H9 (cell line): ENCODE data around the gene MAJIN. TPM values are rescaled to one million over a fixed set of nuclear protein-coding genes. Genes with fewer than 3 reads are reported as not detected.

Source experiments
- DNase-seq: peaks from one replicate; pipeline ENCODE4 v3.0.0-alpha.2; 2017
- H2AFZ ChIP-seq: one replicate; pipeline ENCODE4 v1.6.1; 2013; ENCODE audit warnings: mild to moderate bottlenecking, low read length, control low read depth, moderate library complexity
- H2AK5ac ChIP-seq: 2 replicates; pipeline ENCODE4 v1.6.1; 2013; ENCODE audit warnings: low read length, control low read depth, mixed read lengths; ENCODE audit not compliant: insufficient read length
- H2BK120ac ChIP-seq: one replicate; pipeline ENCODE4 v1.6.1; 2013; ENCODE audit warnings: low read depth, mild to moderate bottlenecking, low read length, control low read depth, inconsistent platforms; ENCODE audit not compliant: poor library complexity, severe bottlenecking
- H2BK12ac ChIP-seq: 2 replicates; pipeline ENCODE4 v1.6.1; 2013; ENCODE audit warnings: low read length, control low read depth, mixed read lengths, low read depth; ENCODE audit not compliant: insufficient read length
- H2BK15ac ChIP-seq: 2 replicates; pipeline ENCODE4 v1.6.1; 2013; ENCODE audit warnings: low read depth, low read length, control low read depth
- H2BK20ac ChIP-seq: one replicate; pipeline ENCODE4 v1.6.1; 2013; ENCODE audit warnings: low read depth, mild to moderate bottlenecking, low read length, control low read depth, inconsistent platforms; ENCODE audit not compliant: poor library complexity, severe bottlenecking
- H2BK5ac ChIP-seq: 2 replicates; pipeline ENCODE4 v1.6.1; 2013; ENCODE audit warnings: low read length, control low read depth, mixed read lengths; ENCODE audit not compliant: insufficient read length
- H3K14ac ChIP-seq: 2 replicates; pipeline ENCODE4 v1.6.1; 2013; ENCODE audit warnings: low read length, control low read depth; ENCODE audit not compliant: insufficient read depth
- H3K18ac ChIP-seq: 2 replicates; pipeline ENCODE4 v1.6.1; 2013; ENCODE audit warnings: low read depth, mild to moderate bottlenecking, mixed read lengths, low read length, control low read depth; ENCODE audit not compliant: insufficient read length
- H3K23ac ChIP-seq: 2 replicates; pipeline ENCODE4 v1.6.1; 2013; ENCODE audit warnings: low read length, control low read depth, mixed read lengths, low read depth; ENCODE audit not compliant: insufficient read length
- H3K23me2 ChIP-seq: 2 replicates; pipeline ENCODE4 v1.6.1; 2013; ENCODE audit warnings: low read depth, mild to moderate bottlenecking, mixed read lengths, low read length, control low read depth; ENCODE audit not compliant: insufficient read length, poor library complexity, severe bottlenecking
- H3K27ac ChIP-seq: 2 replicates; pipeline ENCODE4 v1.5.1; 2013; ENCODE audit warnings: low read length, control low read depth, mixed read lengths, low read depth; ENCODE audit not compliant: insufficient read length
- H3K27me3 ChIP-seq: 2 replicates; pipeline ENCODE4 v1.6.1; 2013; ENCODE audit warnings: low read length, control low read depth, inconsistent platforms; ENCODE audit not compliant: insufficient read depth
- H3K4ac ChIP-seq: 2 replicates; pipeline ENCODE4 v1.6.1; 2013; ENCODE audit warnings: low read depth, mild to moderate bottlenecking, control low read depth, inconsistent platforms, low read length, moderate library complexity
- H3K4me1 ChIP-seq: 2 replicates; pipeline ENCODE4 v1.6.1; 2013; ENCODE audit warnings: low read length, control low read depth, inconsistent platforms; ENCODE audit not compliant: insufficient read depth
- H3K4me2 ChIP-seq: 2 replicates; pipeline ENCODE4 v1.6.1; 2013; ENCODE audit warnings: low read length, control low read depth, mixed read lengths; ENCODE audit not compliant: insufficient read length, insufficient read depth
- H3K56ac ChIP-seq: 2 replicates; pipeline ENCODE4 v1.6.1; 2013; ENCODE audit warnings: low read depth, mild to moderate bottlenecking, mixed read lengths, low read length, control low read depth; ENCODE audit not compliant: insufficient read length
- H3K79me1 ChIP-seq: 2 replicates; pipeline ENCODE4 v1.6.1; 2013; ENCODE audit warnings: low read depth, mild to moderate bottlenecking, moderate library complexity, low read length, control low read depth, inconsistent platforms; ENCODE audit not compliant: insufficient read depth, poor library complexity, severe bottlenecking
- H3K79me2 ChIP-seq: 2 replicates; pipeline ENCODE4 v1.6.1; 2013; ENCODE audit warnings: low read length, control low read depth, inconsistent platforms; ENCODE audit not compliant: insufficient read depth
- H3K9ac ChIP-seq: 2 replicates; pipeline ENCODE4 v1.6.1; 2013; ENCODE audit warnings: low read length, control low read depth, mixed read lengths; ENCODE audit not compliant: insufficient read length; ENCODE audit errors: extremely low read depth
- H3K9me3 ChIP-seq: one replicate; pipeline ENCODE4 v1.6.1; 2013; ENCODE audit warnings: low read depth, low read length, inconsistent platforms; ENCODE audit not compliant: control insufficient read depth
- H3T11ph ChIP-seq: one replicate; pipeline ENCODE4 v1.6.1; 2013; ENCODE audit warnings: mild to moderate bottlenecking, low read length, control low read depth, inconsistent platforms
- H4K20me1 ChIP-seq: one replicate; pipeline ENCODE4 v1.6.1; 2013; ENCODE audit not compliant: control insufficient read depth, insufficient read length, insufficient read depth
- H4K5ac ChIP-seq: 2 replicates; pipeline ENCODE4 v1.6.1; 2013; ENCODE audit warnings: low read depth, mild to moderate bottlenecking, mixed read lengths, low read length, control low read depth; ENCODE audit not compliant: insufficient read length
- H4K8ac ChIP-seq: replicated peaks from 2 replicates; pipeline ENCODE4 v1.6.1; 2013; ENCODE audit warnings: low read length, control low read depth, mixed read lengths, low read depth; ENCODE audit not compliant: insufficient read length
- H4K91ac ChIP-seq: 2 replicates; pipeline ENCODE4 v1.6.1; 2013; ENCODE audit warnings: low read depth, mild to moderate bottlenecking, moderate library complexity, mixed read lengths, low read length, control low read depth; ENCODE audit not compliant: insufficient read length
- H3K27ac Mint-ChIP-seq, 3 experiments: 2 replicates in 2 of 3; 3 replicates in 1 of 3; pipeline ENCODE4 v1.8.0; 2020 to 2021; ENCODE audit warnings: mixed read lengths in 3 of 3, mild to moderate bottlenecking in 1 of 3, moderate library complexity in 1 of 3
- H3K27me3 Mint-ChIP-seq: 2 replicates; pipeline ENCODE4 v1.8.0; 2021; ENCODE audit warnings: low read depth, mild to moderate bottlenecking, moderate library complexity, mixed read lengths
- H3K36me3 Mint-ChIP-seq, 3 experiments: 2 replicates in 2 of 3; 3 replicates in 1 of 3; pipeline ENCODE4 v1.8.0; 2020 to 2021; ENCODE audit warnings: low read depth in 3 of 3, mixed read lengths in 3 of 3; ENCODE audit not compliant: insufficient read depth in 1 of 3
- H3K4me1 Mint-ChIP-seq, 2 experiments: 2 replicates each; pipeline ENCODE4 v1.8.0; 2020; ENCODE audit warnings: mixed read lengths in 2 of 2
- H3K4me3 Mint-ChIP-seq, 2 experiments: 2 replicates in 1 of 2; 3 replicates in 1 of 2; pipeline ENCODE4 v1.8.0; 2020 to 2021; ENCODE audit warnings: mild to moderate bottlenecking in 2 of 2, mixed read lengths in 2 of 2, moderate library complexity in 1 of 2
- H3K9me3 Mint-ChIP-seq, 2 experiments: 2 replicates in 1 of 2; 3 replicates in 1 of 2; pipeline ENCODE4 v1.8.0; 2020; ENCODE audit warnings: mild to moderate bottlenecking in 2 of 2, mixed read lengths in 2 of 2, moderate library complexity in 1 of 2
- WGBS: extraction: QIAGEN DNeasy Blood & Tissue Kit; methylation state at CpG from one replicate; pipeline ENCODE4 v1.1.7; 2013; ENCODE audit warnings: missing lambda C conversion rate, low lambda C conversion rate, mixed read lengths; ENCODE audit not compliant: insufficient read length; ENCODE audit errors: extremely low coverage; 5-methylcytosine and 5-hydroxymethylcytosine counted together
- total RNA-seq: library from RNA; stranded (reverse); gene quantifications from 2 replicates; pipeline ENCODE4 v1.2.1, GENCODE V29; 2021
- TF ChIP-seq, protein P1 (sequence below): fragments of 200-600 bp; sonication (generic); conservative IDR thresholded peaks from 3 replicates; pipeline ENCODE4 v1.8.0; 2021; ENCODE audit warnings: antibody characterized with exemption, mild to moderate bottlenecking

Gene MAJIN
- total RNA-seq, 1 experiment from 2014 or later = not detected

DNA sequence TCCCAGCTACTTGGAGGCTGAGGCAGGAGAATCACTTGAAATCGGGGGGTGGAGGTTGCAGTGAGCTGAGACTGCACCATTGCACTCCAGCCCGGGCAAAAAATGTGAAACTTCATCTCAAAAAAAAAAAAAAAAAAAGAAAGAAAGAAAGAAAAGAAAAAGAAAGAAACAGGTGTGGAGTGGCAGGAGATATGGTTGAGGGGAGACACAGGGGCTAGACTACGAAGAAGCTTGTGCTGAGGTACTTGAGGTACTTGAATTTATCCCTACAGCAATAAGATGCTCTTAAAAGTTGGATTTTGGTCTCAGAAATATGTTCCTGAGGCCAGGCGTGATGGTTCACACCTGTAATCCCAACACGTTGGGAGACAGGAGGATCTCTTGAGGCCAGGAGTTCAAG, 2.2 kb upstream of the MAJIN start:
- no peak overlapping the region for H3K4me2 ChIP-seq
- Mint-ChIP-seq H3K9me3 (peaks cover 0 to 3% of the 10 kb centered on the region in 2 experiments; a peak in 1 of 5 replicates), H3K27me3 (peaks cover 10% of the 10 kb centered on the region), H3K4me3 (no peak overlapping the region), H3K4me1 (peaks cover 0 to 5% of the 10 kb centered on the region in 2 experiments; a peak in 1 of 4 replicates), H3K36me3 (no peaks in the 10 kb centered on the region), H3K27ac (no peak overlapping the region; a peak in 1 of 7 replicates)
- H3K56ac ChIP-seq = no peak overlapping the region
- H3K23me2 ChIP-seq = no peaks in the 10 kb centered on the region
- H3K18ac ChIP-seq = no peak overlapping the region
- H2AK5ac ChIP-seq = no peak overlapping the region
- H2AFZ ChIP-seq = no peak overlapping the region
- no peaks in the 10 kb centered on the region for H3K79me2 ChIP-seq
- no peak overlapping the region for H2BK120ac ChIP-seq
- H2BK20ac ChIP-seq = no peak overlapping the region
- H4K8ac ChIP-seq = no peak overlapping the region
- no peaks in the 10 kb centered on the region for H3K79me1 ChIP-seq
- no peak overlapping the region for H4K91ac ChIP-seq
- H2BK5ac ChIP-seq = no peak overlapping the region
- no peak overlapping the region for H3K9ac ChIP-seq
- no peak overlapping the region for H3K4ac ChIP-seq
- no peak overlapping the region for H2BK15ac ChIP-seq
- H3K23ac ChIP-seq = no peak overlapping the region
- no peak overlapping the region for H3K14ac ChIP-seq
- no CpG with 5 or more reads among the region's 5 CpGs for WGBS
- H3K9me3 ChIP-seq = no peaks in the 10 kb centered on the region
- no peak for DNase-seq
- no peak overlapping the region for H4K5ac ChIP-seq
- TF ChIP-seq, protein P1, sequence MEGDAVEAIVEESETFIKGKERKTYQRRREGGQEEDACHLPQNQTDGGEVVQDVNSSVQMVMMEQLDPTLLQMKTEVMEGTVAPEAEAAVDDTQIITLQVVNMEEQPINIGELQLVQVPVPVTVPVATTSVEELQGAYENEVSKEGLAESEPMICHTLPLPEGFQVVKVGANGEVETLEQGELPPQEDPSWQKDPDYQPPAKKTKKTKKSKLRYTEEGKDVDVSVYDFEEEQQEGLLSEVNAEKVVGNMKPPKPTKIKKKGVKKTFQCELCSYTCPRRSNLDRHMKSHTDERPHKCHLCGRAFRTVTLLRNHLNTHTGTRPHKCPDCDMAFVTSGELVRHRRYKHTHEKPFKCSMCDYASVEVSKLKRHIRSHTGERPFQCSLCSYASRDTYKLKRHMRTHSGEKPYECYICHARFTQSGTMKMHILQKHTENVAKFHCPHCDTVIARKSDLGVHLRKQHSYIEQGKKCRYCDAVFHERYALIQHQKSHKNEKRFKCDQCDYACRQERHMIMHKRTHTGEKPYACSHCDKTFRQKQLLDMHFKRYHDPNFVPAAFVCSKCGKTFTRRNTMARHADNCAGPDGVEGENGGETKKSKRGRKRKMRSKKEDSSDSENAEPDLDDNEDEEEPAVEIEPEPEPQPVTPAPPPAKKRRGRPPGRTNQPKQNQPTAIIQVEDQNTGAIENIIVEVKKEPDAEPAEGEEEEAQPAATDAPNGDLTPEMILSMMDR = no peak
- H3K27me3 ChIP-seq = no peaks in the 10 kb centered on the region
- H2BK12ac ChIP-seq = no peak overlapping the region
- H3T11ph ChIP-seq = no peak overlapping the region
- H3K27ac ChIP-seq = no peak overlapping the region
- H3K4me1 ChIP-seq = no peaks in the 10 kb centered on the region
- H4K20me1 ChIP-seq = no peaks in the 10 kb centered on the region
